AG09309 (cell line): ENCODE measurements around the gene CRAMP1.

Experiments used
- DNase-seq: peaks from one replicate; pipeline ENCODE4 v3.0.0-alpha.2; 2010; ENCODE audit warnings: low read depth
- H3K4me3 ChIP-seq: 2 replicates; pipeline ENCODE4 v1.5.1; 2011; ENCODE audit warnings: mild to moderate bottlenecking, low read depth, low read length, moderate library complexity; ENCODE audit not compliant: control insufficient read depth
- CTCF ChIP-seq: IDR thresholded peaks from 2 replicates; pipeline ENCODE4 v1.5.1; 2011; ENCODE audit warnings: mild to moderate bottlenecking, low read depth, low read length, inconsistent platforms; ENCODE audit not compliant: insufficient read depth, control insufficient read depth; ENCODE audit errors: missing control alignments

CRAMP1 gene

GRCh38 chr16:1642753-1643152 is 30.6 kb downstream of the CRAMP1 start:
- no peak for TF ChIP-seq CTCF
- H3K4me3 ChIP-seq = no peak overlapping the region
- no peak for DNase-seq

DNA sequence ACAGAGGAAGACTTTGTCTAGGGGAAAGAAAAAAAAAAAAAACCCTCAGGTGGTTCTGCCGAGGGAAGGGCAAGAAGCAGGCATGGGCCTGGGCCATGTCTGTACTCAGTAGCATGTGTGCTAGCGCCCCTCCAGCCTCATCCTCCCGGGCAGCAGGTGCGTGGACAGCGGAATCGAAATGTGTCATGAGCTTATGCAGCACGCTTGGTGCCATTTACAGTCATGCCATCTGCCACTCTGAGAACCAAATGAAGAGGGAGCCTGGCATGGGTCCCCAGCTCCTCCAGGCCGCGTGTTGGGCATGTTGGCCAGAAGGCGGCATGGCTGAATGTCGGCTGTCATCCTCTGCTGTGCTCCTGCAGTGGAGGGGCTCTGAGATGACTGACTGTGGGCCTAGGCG is 31.4 kb downstream of the CRAMP1 start:
- TF ChIP-seq CTCF = no peak
- DNase-seq = no peak
- H3K4me3 ChIP-seq = no peak overlapping the region

DNA sequence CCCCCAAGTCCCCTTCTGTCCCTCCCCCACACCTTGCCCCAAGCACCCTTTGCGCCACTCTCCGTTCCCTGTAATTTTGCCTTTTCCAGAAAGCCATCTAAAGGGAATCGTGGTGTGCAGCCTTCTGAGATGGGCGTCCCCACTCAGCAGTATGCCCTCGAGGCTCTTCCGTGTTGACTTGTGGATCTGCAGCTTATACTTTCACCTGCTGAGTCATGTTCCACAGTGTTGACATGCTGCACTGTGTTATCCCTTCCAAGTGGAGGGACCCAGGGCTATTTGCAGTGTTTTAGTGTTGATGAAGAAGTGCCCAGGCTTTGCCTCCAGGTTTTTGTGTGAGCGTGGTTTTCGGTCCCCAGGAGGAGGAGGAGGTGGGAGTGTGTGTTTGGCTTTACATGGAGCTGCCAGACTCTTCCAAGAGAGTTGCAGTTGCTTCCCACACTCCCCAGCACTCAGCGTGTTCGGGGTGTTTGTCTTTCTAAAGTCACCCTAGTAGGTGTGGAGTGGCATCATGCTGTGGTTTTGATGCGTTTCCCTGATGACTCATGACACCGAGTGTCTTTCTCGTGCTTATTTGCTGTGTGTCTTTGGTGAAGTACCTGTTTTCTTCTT is 33.9 kb downstream of the CRAMP1 start:
- H3K4me3 ChIP-seq = no peak overlapping the region
- no peak for DNase-seq
- no peak for TF ChIP-seq CTCF

GRCh38 chr16:1647856-1648255 is 35.7 kb downstream of the CRAMP1 start:
- DNase-seq = no peak
- TF ChIP-seq CTCF = no peak
- H3K4me3 ChIP-seq = no peak overlapping the region

- TF ChIP-seq CTCF = no peak
- no peak overlapping the region for H3K4me3 ChIP-seq
- DNase-seq = no peak
These were observed 38.0 kb downstream of the CRAMP1 start for GRCh38 chr16:1650131-1650530.

- DNase-seq = no peak
- no peak for TF ChIP-seq CTCF
- H3K4me3 ChIP-seq = no peak overlapping the region
These were observed 39.2 kb downstream of the CRAMP1 start for GRCh38 chr16:1651094-1651973.
